Cardiac muscle cell (in vitro differentiated cells and primary cell): Measurements from ENCODE around the gene TNIK. TPM values are rescaled to one million over a fixed set of nuclear protein-coding genes. Genes with fewer than 3 reads are reported as not detected.
A peak's percentile ranks its signal among the peaks of the same experiment; 100 is the strongest.

Experiments used
- DNase-seq, 2 donors: peaks; one replicate each; pipeline versions ENCODE4 v3.0.0 to v3.0.0-alpha.2; 2010 to 2017; ENCODE audit warnings: low read depth in 1 of 2, low spot score in 1 of 2
- H3K27ac ChIP-seq: fragments of 200-600 bp; sonication (generic); 2 replicates; pipeline ENCODE4 v1.5.1; 2016
- H3K27me3 ChIP-seq: fragments of 200-600 bp; sonication (generic); 2 replicates; pipeline ENCODE4 v1.6.0; 2016; ENCODE audit warnings: control low read depth
- H3K36me3 ChIP-seq: fragments of 200-600 bp; sonication (generic); 2 replicates; pipeline ENCODE4 v1.5.1; 2016; ENCODE audit warnings: control low read depth
- H3K4me1 ChIP-seq: fragments of 200-600 bp; sonication (generic); 2 replicates; pipeline ENCODE4 v1.8.1; 2017; ENCODE audit warnings: low read depth, mild to moderate bottlenecking, mixed run types
- H3K4me3 ChIP-seq: fragments of 200-600 bp; sonication (generic); 2 replicates; pipeline ENCODE4 v1.5.1; 2016; ENCODE audit warnings: mild to moderate bottlenecking
- H3K9me3 ChIP-seq: fragments of 200-600 bp; sonication (generic); 2 replicates; pipeline ENCODE4 v1.5.1; 2017; ENCODE audit warnings: low read depth, mild to moderate bottlenecking, control low read depth
- CTCF ChIP-seq: IDR thresholded peaks from 2 replicates; pipeline ENCODE4 v1.5.1; 2012; ENCODE audit warnings: low read depth, mild to moderate bottlenecking, low read length
- polyA plus RNA-seq: library from polyadenylated mRNA; unstranded; fragments of >200 nt; fragmentation: Nextera tagmentation; extraction: Ambion mirVana; gene quantifications from 2 replicates; pipeline ENCODE4 v1.2.1, GENCODE V29; 2016
- total RNA-seq: library from RNA; depleted of rRNA; stranded (reverse); fragments of >200 nt; gene quantifications from 2 replicates; pipeline ENCODE4 v1.2.3, GENCODE V29; 2016

Gene TNIK
- total and polyA plus RNA-seq, 2 experiments from 2014 or later, result 32.8 to 55.1 TPM

GRCh38 chr3:171470714-171471227 lies 10.6 kb upstream of the TNIK start:
- TF ChIP-seq CTCF, result no peak
- H3K9me3 ChIP-seq, result no peaks in the 10 kb centered on the region
- no peaks in the 10 kb centered on the region for H3K36me3 ChIP-seq
- H3K4me1 ChIP-seq, result peaks cover 22% of the 10 kb centered on the region
- peak overlapping the region; percentile 85 for H3K27ac ChIP-seq
- no peaks in the 10 kb centered on the region for H3K27me3 ChIP-seq
- no peak overlapping the region for H3K4me3 ChIP-seq
- DNase-seq, result no peak

GRCh38 chr3:171469376-171469775 lies 9.2 kb upstream of the TNIK start:
- no peak for TF ChIP-seq CTCF
- no peak overlapping the region for H3K4me3 ChIP-seq
- no peak for DNase-seq
- H3K4me1 ChIP-seq, result peaks cover 22% of the 10 kb centered on the region
- no peaks in the 10 kb centered on the region for H3K9me3 ChIP-seq
- no peak overlapping the region for H3K27ac ChIP-seq
- no peaks in the 10 kb centered on the region for H3K27me3 ChIP-seq
- H3K36me3 ChIP-seq, result no peaks in the 10 kb centered on the region

- no peak overlapping the region for H3K27ac ChIP-seq
- H3K9me3 ChIP-seq, result no peaks in the 10 kb centered on the region
Measured at GRCh38 chr3:171468296-171468906, 8.2 kb upstream of the TNIK start.

GRCh38 chr3:171465763-171466162 lies 5.6 kb upstream of the TNIK start:
- Histone ChIP-seq H3K4me3 (no peak overlapping the region), H3K27me3 (no peaks in the 10 kb centered on the region), H3K36me3 (no peaks in the 10 kb centered on the region), H3K9me3 (no peaks in the 10 kb centered on the region), H3K27ac (no peak overlapping the region), H3K4me1 (peaks cover 28% of the 10 kb centered on the region)
- peak in 1 of 2 donors; percentile 41 for DNase-seq
- no peak for TF ChIP-seq CTCF

More at GRCh38 chr3:171468296-171468906, 8.2 kb upstream of the TNIK start:
- H3K36me3 ChIP-seq, result no peaks in the 10 kb centered on the region
- H3K27me3 ChIP-seq, result no peaks in the 10 kb centered on the region
- no peak overlapping the region for H3K4me3 ChIP-seq
- no peak for TF ChIP-seq CTCF
- peaks cover 22% of the 10 kb centered on the region for H3K4me1 ChIP-seq
- no peak for DNase-seq

- H3K27ac ChIP-seq, result no peak overlapping the region
- no peaks in the 10 kb centered on the region for H3K36me3 ChIP-seq
- no peaks in the 10 kb centered on the region for H3K9me3 ChIP-seq
- H3K4me3 ChIP-seq, result no peak overlapping the region
- TF ChIP-seq CTCF, result no peak
- no peak for DNase-seq
- H3K4me1 ChIP-seq, result peaks cover 24% of the 10 kb centered on the region
- no peaks in the 10 kb centered on the region for H3K27me3 ChIP-seq
Measured at GRCh38 chr3:171464462-171464861, 4.3 kb upstream of the TNIK start.
